GM21367 (cell line): Measurements from ENCODE around the gene CCR8.
"Not testable (repeated sequence)": the region's sequence is repeated elsewhere in the genome, so short reads cannot be mapped to it uniquely, and the experiment has no call there.

Experiments used
- ATAC-seq: cut with Tn5 transposase; IDR thresholded peaks from one replicate; pipeline ENCODE4 v1.9.1; 2021; ENCODE audit not compliant: unreplicated experiment

Gene CCR8

DNA sequence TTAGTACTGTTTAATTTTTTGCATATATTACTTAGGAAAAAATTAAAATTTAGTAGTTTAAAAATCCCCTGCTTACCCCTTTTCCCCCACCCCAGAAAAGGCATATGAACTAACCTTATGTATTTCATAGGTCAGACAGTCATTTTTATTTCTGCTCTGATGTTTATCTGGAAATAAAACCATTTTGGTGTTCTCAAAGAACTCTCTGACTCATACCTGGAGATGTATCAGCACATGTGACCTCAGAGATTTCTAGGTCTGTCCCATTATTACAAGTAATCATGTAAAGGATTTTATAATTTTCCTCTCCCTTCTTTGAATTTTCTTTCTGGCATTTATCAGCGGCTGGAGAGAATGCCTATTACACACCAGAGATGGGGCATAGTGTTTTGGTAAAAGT lies 14.1 kb upstream of the CCR8 start:
- ATAC-seq = no peak

DNA sequence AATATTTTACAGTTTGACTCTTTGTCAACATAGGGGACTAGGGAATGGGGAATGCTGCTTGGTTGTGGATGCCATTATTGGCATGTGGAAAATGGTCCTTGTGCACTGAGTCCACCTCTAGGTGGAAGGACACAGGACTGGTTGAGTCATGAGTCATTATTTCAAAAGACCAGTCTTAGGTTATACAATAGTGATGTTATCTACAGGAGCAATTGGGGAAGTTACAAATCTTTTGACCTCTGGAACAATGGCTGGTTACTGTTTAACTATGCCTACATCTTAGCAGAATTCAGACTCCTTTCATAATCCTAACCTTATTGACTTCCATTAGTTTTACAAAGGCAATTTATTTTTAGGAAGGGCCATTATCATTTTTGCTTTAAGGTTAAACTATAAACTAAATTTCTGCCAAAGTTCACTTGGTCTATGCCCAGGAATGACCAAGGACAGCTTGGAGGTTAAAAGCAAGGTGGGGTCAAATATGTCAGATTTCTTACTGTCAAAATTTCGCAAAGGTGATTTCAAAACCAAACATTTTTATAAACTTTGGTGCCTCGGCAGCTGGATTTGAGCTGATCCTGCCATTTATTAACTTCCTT lies 11.8 kb upstream of the CCR8 start:
- no peak for ATAC-seq

DNA sequence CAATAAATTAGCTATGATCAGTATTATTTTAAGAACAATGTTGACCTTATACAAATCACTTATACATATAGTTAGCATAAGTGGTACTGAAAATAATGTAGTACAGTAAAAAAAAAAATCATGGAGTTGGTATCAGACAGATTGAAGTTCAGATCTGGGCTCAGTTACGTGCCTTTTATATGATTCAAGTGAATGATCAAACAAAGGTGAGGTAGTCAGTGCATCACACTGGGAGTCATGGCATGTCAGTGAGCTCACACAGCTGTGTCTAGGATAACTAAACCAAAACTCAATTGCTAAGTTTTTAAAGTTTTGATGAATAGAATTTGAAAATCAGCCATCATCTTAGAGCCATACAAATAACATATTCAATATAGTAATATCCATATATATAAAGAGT lies 11.2 kb upstream of the CCR8 start:
- ATAC-seq = no peak

DNA sequence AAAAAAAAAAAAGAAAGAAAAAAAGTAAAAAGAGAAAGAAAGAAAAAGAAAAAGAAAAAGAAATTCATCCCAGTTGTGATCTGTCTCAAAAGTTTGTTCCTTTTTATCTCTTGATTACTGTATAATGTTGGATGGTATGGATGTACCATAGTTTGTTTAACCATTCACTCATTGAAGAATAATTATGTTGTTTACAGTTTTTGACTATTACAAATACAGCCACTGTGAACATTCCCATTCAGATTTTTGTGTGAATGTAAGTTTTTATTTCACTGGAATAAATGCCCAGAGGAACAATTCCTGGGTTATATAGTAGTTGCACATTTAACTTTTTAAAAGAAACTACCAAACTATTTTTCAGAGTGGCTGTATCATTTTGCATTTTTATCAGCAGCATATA lies 10.3 kb upstream of the CCR8 start:
- no peak for ATAC-seq

DNA sequence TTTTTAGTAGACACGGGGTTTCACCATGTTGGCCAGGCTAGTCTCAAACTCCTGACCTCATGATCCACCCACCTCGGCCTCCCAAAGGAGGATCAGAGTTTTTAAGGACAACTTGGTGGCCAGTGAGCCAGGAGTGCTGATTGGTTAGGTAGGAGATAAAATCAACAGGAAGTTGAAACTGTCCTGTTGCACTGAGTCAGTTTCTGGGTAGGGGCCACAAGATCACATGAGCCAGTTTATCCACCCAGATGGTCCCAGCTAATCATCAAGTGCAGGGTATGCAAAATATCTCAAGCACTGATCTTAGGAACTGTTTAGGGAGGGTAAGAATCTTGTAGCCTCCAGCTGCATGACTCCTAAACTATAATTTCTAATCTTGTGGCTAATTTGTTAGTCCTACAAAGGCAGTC lies 7.9 kb upstream of the CCR8 start:
- not testable (repeated sequence) for ATAC-seq

DNA sequence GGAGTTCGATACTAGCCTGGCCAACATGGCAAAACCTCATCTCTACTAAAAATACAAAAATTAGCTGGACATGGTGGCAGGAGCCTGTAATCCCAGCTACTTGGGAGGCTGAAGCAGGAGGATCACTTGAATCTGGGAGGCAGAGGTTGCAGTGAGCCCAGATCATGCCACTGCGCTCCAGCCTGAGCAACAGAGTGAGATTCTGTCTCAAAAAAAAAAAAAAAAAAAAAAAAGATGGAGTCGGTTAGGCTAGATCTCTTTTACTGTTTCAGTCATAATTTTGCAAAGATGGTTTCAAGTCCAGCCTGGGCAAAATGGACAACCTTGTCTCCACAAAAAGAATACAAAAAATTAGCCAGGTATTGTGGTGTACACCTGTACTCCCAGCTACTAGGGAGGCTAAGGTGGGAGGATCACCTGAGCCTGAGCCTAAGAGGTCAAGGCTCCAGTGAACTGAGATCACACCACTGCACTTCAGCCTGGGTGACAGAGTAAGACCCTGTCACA lies 7.2 kb upstream of the CCR8 start:
- not testable (repeated sequence) for ATAC-seq

DNA sequence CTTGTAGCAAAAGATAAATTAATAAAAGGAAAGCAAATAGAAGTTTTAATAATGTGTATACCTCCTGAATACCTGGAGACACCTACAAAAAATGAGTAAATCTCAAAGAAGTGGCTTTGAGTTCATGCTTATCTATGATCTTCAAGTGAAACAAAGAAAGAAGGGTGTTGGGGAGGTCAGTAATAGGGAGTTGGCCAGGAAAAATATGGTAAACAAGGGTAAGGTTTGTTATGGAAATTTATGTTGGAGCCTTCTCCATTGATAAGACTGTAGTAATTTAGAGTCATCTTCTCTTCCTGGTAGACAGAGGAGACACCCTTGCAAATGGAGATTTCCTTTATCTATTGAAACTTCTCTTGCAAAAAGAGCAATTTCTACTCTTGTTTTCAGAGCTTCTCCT lies 6.6 kb upstream of the CCR8 start:
- no peak for ATAC-seq

DNA sequence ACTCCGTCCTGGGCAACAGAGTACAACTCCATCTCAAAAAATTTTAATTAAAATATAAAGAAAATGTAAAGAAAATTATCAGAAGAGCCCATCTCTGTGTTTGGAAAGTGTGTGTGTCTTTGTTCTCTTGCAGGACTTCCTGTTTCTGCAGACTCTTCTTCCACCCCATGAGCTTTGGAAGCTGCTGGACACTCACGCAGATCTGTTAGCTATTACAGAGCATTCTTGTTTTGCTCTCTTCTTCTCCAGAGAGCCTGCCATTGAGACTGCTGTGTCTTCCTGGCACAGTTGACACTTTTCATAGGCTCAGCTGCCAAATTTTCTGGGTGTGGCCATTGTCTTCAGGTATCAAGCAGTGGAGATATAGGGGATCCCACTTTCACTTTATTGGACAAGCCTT lies 6.0 kb upstream of the CCR8 start:
- no peak for ATAC-seq

DNA sequence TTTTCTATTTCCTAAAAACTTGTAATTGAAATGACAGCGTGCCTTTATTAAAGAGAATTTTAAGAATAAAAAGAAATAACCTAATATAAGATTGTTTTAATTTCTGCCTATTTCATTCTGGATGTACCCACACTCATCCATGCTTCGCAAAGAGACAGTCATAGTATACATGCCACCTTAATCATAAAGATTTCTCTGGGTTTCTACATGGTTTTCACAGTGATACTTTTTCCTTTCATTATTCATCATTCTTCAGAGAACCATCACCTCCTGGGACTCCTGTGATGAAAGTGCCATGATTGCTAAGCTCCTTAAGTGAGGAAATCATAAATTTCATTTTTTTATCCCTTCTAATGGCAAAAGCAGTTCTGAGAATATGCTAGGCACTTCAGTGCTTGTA lies 4.3 kb upstream of the CCR8 start:
- ATAC-seq = no peak

DNA sequence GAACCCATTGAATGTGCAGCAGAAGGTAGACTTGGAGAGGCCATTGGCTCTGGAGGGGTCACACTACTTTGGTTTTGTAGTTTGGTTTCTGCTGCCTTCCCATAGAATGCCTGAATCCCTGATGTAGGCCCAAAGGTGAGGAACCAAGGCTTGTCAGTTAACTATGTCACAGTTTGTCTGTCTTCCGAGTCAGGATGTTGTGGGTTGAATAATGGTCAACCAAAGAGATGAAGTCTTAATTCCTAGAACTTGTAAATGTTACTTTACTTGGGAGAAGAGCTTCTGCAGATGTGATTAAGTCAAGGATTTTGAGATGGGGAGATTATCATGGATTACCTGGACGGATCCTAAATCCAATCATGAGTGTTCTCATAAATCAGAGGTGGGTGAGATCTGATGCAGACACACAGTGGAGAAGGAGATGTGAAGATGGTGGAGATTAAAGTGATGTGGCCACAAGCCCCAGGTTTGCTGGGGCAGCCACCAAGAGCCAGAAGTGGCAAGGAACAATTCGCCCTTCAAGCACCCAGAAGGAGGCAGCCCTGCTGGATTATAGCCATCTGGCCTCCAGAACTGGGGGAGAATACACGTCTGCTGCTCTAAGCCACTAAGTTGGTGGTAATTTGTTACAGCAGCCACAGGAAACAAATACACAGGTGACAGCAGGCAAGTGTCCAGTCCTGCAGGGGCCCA lies 2.3 kb upstream of the CCR8 start:
- no peak for ATAC-seq

DNA sequence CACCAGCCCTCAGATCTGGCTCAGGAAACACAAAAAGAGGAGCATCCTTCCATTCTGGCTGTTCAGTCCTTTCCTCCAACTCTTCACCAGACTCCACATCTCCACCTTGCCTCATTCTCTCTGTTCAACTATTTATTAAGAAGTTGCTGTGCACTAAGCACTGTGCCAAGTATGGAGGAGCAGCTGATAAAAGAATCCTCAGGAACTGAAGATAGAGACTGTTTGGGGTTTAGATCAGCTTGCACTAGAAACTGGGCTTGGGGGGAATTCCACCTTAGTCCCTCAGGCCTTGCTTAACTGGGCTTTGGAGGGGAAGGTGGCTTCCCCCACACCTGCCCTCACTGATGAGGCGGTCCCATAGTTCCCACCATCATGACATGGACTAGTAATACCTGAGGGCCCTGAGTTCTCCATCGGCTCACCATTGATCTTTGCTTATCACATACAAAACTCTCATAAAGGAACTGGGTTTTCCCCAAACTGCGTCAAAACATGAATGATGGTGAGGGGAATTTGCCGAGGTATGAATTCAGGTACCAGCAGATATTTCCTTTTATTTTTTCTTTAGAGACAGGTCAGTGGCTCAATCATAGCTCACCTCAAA lies 1.7 kb upstream of the CCR8 start:
- ATAC-seq = no peak

DNA sequence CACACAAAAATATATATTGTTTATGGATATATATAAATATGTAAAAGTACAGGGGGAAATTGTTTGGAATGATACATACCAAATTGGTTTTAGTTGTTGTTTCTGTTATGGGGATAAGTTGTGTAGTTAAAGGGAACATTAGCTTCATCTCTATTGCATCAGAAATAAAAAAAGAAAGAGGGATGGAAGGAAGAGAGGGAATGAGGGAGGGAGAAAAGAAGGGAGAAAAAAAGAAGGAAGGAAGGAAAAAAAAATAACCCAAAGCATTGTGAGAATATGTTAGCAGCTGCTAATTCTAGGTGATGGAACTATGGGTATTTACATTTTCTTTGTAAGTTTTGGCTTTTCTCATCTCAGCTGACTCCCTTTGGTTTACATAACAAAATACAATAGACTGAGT lies 1.3 kb downstream of the CCR8 start:
- no peak for ATAC-seq

DNA sequence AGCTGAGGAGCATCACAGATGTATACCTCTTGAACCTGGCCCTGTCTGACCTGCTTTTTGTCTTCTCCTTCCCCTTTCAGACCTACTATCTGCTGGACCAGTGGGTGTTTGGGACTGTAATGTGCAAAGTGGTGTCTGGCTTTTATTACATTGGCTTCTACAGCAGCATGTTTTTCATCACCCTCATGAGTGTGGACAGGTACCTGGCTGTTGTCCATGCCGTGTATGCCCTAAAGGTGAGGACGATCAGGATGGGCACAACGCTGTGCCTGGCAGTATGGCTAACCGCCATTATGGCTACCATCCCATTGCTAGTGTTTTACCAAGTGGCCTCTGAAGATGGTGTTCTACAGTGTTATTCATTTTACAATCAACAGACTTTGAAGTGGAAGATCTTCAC lies 3.0 kb downstream of the CCR8 start:
- no peak for ATAC-seq

DNA sequence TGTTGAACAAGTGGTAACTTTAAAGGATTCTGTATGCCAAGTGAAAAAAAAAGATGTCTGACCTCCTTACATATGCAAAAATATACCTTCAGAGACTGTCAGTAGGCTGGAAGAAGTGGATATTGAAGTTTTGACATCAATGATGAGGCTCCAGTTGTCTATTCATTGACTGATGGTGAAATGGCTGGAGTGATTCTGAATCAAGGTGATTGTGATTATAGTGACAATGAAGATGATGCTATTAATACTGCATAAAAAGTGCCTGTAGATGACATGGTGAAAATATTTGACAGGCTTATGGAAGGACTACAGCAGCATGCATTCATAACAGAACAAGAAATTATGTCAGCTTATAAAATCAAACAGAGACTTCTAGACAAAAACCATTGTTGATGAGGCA lies 4.1 kb downstream of the CCR8 start:
- ATAC-seq = no peak

DNA sequence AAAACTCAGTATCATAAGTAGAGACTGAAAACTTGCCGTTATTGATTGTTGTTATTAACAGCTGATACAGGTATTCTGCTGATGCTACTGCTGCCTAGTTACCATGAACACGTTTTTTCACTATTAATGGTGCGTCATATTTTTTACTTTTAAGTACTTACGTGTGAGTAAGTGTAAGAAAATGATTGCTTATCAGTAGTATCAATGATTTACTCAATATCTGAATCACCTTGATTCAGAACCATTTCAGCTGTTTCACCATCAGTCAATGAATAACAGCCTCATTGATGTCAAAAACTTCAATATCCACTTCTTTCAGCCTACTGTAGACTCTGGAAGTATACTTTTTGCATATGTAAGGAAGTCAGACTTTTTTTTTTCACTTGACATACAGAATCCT lies 4.7 kb downstream of the CCR8 start:
- ATAC-seq = no peak

DNA sequence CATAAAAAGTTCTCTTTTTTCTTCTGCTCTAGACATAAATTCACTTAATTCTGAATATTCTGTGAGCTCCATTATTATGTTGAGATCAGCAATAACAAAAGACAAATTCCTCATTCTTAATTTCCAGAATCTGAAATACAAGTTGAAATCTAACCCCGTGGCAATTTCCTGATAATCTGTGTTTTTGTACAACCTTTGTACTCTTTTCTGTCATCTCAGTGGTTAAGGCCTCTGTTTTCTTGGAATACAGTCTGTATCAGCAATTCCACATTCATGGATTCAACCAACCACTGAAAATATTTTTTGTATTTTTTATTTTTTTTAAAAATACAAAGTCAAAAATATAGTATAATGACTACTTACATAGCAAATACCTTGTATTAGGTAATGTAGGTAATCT lies 8.7 kb downstream of the CCR8 start:
- no peak for ATAC-seq

DNA sequence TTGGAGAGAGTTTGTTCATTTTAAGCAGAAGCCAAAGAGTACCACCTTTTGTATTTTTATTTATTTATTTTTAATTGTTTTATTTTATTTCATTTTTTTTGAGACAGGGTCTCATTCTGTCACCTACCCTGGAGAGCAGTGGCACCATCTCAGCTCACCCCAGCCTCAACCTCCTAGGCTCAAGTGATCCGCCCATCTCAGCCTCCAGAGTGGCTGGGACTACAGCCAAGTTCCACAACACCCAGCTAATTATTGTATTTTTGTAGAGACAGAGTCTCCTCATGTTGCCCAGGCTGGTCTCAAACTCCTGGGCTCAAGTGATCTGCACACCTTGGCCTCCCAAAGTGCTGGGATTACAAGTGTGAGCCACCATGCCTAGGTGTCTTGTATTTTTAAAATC lies 9.6 kb downstream of the CCR8 start:
- ATAC-seq = no peak

DNA sequence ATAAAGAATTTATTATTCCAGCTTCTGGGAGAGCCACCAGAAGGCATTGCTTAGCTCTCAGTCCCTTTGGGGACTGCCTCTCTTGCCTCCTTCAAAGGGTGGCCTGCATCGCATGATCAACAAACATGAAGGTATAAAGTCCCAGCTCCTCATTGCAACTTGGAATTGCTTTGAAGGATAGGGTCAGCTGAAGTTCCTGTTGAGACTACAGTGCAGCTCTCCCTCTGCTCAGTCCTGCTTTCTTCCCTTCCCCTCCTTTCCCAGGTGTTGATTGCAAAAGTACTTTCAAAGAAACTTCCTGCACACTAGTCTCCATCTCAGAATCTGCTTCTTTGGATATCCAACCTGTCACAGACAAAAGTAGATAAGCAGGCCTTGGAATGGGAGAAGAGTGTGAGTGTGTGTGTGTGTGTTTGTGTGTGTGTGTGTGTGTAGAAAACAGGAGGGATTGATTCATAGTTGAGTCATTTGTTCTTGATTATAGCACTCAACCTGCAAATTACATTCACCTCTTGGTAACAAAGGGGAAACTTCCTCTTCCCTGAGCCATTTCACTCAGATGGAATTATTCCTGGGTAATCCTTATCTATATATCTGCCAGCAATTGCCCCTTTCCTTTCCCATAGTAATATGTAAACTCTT lies 13.7 kb downstream of the CCR8 start:
- ATAC-seq = no peak

DNA sequence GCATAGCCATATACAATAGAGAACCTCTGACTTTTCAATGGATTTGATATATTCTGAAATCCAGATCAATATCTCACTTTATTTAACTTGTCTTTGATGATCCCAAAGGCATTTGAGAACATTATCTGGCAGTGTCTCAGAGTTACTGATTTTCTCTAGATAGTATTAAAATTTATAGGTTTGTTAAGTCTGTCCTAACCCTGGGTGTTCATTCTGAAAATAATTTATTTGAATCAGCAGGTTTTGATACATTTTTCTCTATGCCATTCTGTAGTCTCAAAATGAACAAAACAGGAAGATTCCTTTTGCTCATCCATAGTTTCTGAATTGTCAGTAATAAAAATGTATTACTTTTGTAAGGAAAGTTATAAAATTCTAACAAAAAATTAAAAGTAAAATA lies 14.3 kb downstream of the CCR8 start:
- ATAC-seq = no peak

DNA sequence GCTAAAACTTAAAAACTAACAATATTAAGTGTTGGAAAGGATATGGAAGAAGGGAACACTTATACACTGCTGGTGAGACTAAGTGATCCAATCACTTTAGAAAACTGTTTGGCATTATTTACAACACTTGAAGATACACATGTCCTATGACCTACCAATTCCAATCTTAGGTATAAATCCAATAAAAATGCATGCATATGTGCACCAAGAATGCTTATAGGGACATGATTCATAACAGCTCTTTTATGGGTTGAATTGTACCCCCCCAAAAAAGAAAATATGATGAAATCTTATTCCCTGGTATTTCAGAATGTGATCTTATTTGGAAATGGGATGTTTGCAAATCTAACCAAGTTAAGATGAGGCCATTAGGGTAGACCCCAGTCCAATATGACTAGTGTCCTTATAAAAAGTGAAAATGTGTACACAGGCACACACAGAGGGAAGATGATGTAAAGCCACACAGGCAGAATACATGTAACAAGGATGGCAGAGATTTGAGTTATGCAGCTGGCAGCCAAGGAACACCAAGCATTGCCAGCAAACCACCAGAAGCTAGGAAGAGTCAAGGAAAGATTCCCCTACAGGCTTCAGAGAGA lies 15.3 kb downstream of the CCR8 start:
- ATAC-seq = no peak

DNA sequence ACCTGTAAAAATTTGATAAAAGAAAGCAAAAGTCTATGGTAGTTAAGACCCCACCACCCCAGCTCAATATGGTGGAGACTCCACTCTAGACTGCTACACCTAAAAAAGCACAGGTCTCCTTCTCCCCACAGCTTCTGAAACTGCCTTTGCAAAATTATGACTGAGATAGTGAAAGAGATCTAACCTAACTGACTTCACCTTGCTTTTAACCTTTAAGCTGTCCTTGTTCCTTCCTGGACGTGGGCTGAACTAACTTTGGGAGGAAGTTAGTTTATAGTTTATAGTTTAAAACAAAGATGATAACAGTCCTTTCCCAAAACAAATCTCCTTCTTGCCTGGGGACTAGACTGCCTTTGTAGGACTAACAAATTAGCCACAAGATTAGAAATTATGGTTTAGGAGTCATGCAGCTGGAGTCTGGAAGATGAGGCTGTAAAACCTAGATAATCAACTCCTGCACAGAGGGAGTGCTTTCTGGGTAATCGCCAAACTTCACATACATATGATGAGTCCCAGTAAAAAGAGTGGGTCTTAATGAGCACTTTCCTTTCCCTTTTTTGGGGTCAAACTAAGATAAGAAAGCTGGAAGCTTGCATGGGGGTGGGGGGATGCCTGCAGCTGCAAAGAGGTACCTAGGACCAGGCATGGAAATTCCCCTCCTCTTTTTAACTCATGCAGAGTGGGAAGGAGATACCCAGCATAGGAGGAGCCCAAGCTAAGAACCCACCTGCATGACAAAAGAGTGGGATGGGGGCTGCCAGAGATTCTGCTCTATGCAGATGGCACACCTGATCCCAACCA lies 17.5 kb downstream of the CCR8 start:
- ATAC-seq = peak; percentile 77
